Skeletal muscle tissue (tissue), 4 donors: Measurements from ENCODE around the gene IBSP. TPM values are rescaled to one million over a fixed set of nuclear protein-coding genes. Genes with fewer than 3 reads are reported as not detected.

ENCODE experiments used
- H3K27ac ChIP-seq: one replicate; pipeline ENCODE4 v1.7.0; 2013; ENCODE audit warnings: mild to moderate bottlenecking, low read depth, low read length, inconsistent platforms
- H3K27me3 ChIP-seq, 3 donors: one replicate each; pipeline ENCODE4 v1.7.0; 2013; ENCODE audit warnings: low read length in 3 of 3; ENCODE audit not compliant: control insufficient read depth in 3 of 3, insufficient read depth in 3 of 3
- H3K36me3 ChIP-seq, 3 donors: one replicate each; pipeline ENCODE4 v1.7.0; 2013; ENCODE audit warnings: low read length in 3 of 3; ENCODE audit not compliant: control insufficient read depth in 3 of 3, insufficient read depth in 3 of 3
- H3K4me1 ChIP-seq, 3 donors: one replicate each; pipeline ENCODE4 v1.7.0; 2013; ENCODE audit warnings: low read length in 3 of 3, mild to moderate bottlenecking in 3 of 3; ENCODE audit not compliant: control insufficient read depth in 3 of 3, insufficient read depth in 3 of 3
- H3K4me3 ChIP-seq, 3 donors: one replicate each; pipeline ENCODE4 v1.7.0; 2013; ENCODE audit warnings: low read length in 3 of 3
- H3K9ac ChIP-seq, 3 donors: one replicate each; pipeline ENCODE4 v1.7.0; 2013; ENCODE audit warnings: low read length in 3 of 3, mild to moderate bottlenecking in 3 of 3, moderate library complexity in 2 of 3, low read depth in 1 of 3
- H3K9me3 ChIP-seq, 3 donors: one replicate each; pipeline ENCODE4 v1.7.0; 2013; ENCODE audit warnings: low read length in 3 of 3; ENCODE audit not compliant: control insufficient read depth in 3 of 3
- total RNA-seq: library from RNA; depleted of rRNA; stranded (reverse); fragments of >200 nt; gene quantifications from one replicate; pipeline ENCODE4 v1.2.3, GENCODE V29; 2014
- donor health status: Osteomylitis.

Gene IBSP
- total RNA-seq, 1 donor from 2014 or later = not detected

- no peak overlapping the region for H3K4me3 ChIP-seq
- peaks cover 0 to 9% (median 2%) of the 10 kb centered on the region in 3 donors for H3K4me1 ChIP-seq
- no peaks in the 10 kb centered on the region for H3K27me3 ChIP-seq
- no peaks in the 10 kb centered on the region for H3K9me3 ChIP-seq
- H3K36me3 ChIP-seq = no peaks in the 10 kb centered on the region
- no peak overlapping the region for H3K27ac ChIP-seq
- H3K9ac ChIP-seq = no peak overlapping the region
These were observed 35.8 kb downstream of the IBSP start for GRCh38 chr4:87835197-87835596.

- H3K36me3 ChIP-seq = no peaks in the 10 kb centered on the region
- no peaks in the 10 kb centered on the region for H3K27me3 ChIP-seq
- H3K9me3 ChIP-seq = no peaks in the 10 kb centered on the region
- H3K4me1 ChIP-seq = peaks cover 0 to 9% (median 2%) of the 10 kb centered on the region in 3 donors
- H3K27ac ChIP-seq = no peak overlapping the region
- no peak overlapping the region for H3K9ac ChIP-seq
- H3K4me3 ChIP-seq = no peak overlapping the region
These were observed 36.4 kb downstream of the IBSP start for GRCh38 chr4:87835743-87836142.

GRCh38 chr4:87838205-87838604, 38.9 kb downstream of the IBSP start:
- H3K27me3 ChIP-seq = no peaks in the 10 kb centered on the region
- no peak overlapping the region for H3K27ac ChIP-seq
- H3K4me3 ChIP-seq = no peak overlapping the region
- peaks cover 0 to 9% (median 2%) of the 10 kb centered on the region in 3 donors for H3K4me1 ChIP-seq
- no peak overlapping the region for H3K9ac ChIP-seq
- no peaks in the 10 kb centered on the region for H3K36me3 ChIP-seq
- H3K9me3 ChIP-seq = no peaks in the 10 kb centered on the region

- Histone ChIP-seq H3K9ac (no peak overlapping the region), H3K27ac (no peak overlapping the region), H3K4me3 (no peak overlapping the region)
These were observed 39.7 kb downstream of the IBSP start for GRCh38 chr4:87838890-87839591.

GRCh38 chr4:87839592-87839946, 40.2 kb downstream of the IBSP start:
- Histone ChIP-seq H3K9me3 (no peaks in the 10 kb centered on the region), H3K9ac (no peak overlapping the region), H3K27me3 (no peaks in the 10 kb centered on the region), H3K4me1 (peaks cover 0 to 9% (median 2%) of the 10 kb centered on the region in 3 donors), H3K36me3 (no peaks in the 10 kb centered on the region), H3K4me3 (no peak overlapping the region), H3K27ac (no peak overlapping the region)

More at GRCh38 chr4:87838890-87839591, 39.7 kb downstream of the IBSP start:
- Histone ChIP-seq H3K9me3 (no peaks in the 10 kb centered on the region), H3K36me3 (no peaks in the 10 kb centered on the region), H3K4me1 (peaks cover 0 to 9% (median 2%) of the 10 kb centered on the region in 3 donors), H3K27me3 (no peaks in the 10 kb centered on the region)

- Histone ChIP-seq H3K36me3 (no peaks in the 10 kb centered on the region), H3K4me1 (peaks cover 0 to 9% (median 2%) of the 10 kb centered on the region in 3 donors), H3K9me3 (no peaks in the 10 kb centered on the region), H3K4me3 (no peak overlapping the region), H3K27ac (no peak overlapping the region), H3K9ac (no peak overlapping the region), H3K27me3 (no peaks in the 10 kb centered on the region)
These were observed 40.8 kb downstream of the IBSP start for GRCh38 chr4:87840149-87840548.

GRCh38 chr4:87843936-87844335, 44.6 kb downstream of the IBSP start:
- Histone ChIP-seq H3K27ac (no peak overlapping the region), H3K9me3 (no peaks in the 10 kb centered on the region), H3K4me1 (peaks cover 0 to 6% (median 2%) of the 10 kb centered on the region in 3 donors), H3K36me3 (no peaks in the 10 kb centered on the region), H3K4me3 (no peak overlapping the region), H3K9ac (no peak overlapping the region), H3K27me3 (no peaks in the 10 kb centered on the region)

GRCh38 chr4:87844452-87844851, 45.1 kb downstream of the IBSP start:
- Histone ChIP-seq H3K9ac (no peak overlapping the region), H3K27me3 (no peaks in the 10 kb centered on the region), H3K36me3 (no peaks in the 10 kb centered on the region), H3K4me1 (peaks cover 0 to 4% (median 0%) of the 10 kb centered on the region in 3 donors), H3K9me3 (no peaks in the 10 kb centered on the region), H3K27ac (no peak overlapping the region), H3K4me3 (no peak overlapping the region)

- Histone ChIP-seq H3K4me3 (no peak overlapping the region), H3K9ac (no peak overlapping the region)
These were observed 46.9 kb downstream of the IBSP start for GRCh38 chr4:87846226-87846625.

GRCh38 chr4:87848622-87849351, 49.4 kb downstream of the IBSP start:
- Histone ChIP-seq H3K27me3 (no peaks in the 10 kb centered on the region), H3K36me3 (no peaks in the 10 kb centered on the region), H3K9ac (no peak overlapping the region), H3K4me3 (peak overlapping the region; percentile 1 to 41 (median 33)), H3K4me1 (peaks cover 0 to 4% (median 0%) of the 10 kb centered on the region in 3 donors), H3K9me3 (no peaks in the 10 kb centered on the region), H3K27ac (no peak overlapping the region)

More at GRCh38 chr4:87846226-87846625, 46.9 kb downstream of the IBSP start:
- no peak overlapping the region for H3K27ac ChIP-seq
- H3K4me1 ChIP-seq = peaks cover 0 to 4% (median 0%) of the 10 kb centered on the region in 3 donors
- no peaks in the 10 kb centered on the region for H3K36me3 ChIP-seq
- H3K27me3 ChIP-seq = no peaks in the 10 kb centered on the region
- H3K9me3 ChIP-seq = no peaks in the 10 kb centered on the region
